GM12878 (cell line): ENCODE results near the gene ADGRG4. TPM values are rescaled to one million over a fixed set of nuclear protein-coding genes. Genes with fewer than 3 reads are reported as not detected.

Experiments used
- ATAC-seq: fragments of 200-7000 bp; cut with Tn5 transposase; 3 replicates; pipeline ENCODE4 v1.9.1; 2020; ENCODE audit warnings: mild to moderate bottlenecking, moderate library complexity
- BruUV-seq: library from RNA; stranded (reverse); fragments of 400-500 nt; replicated peaks from 2 replicates; lab custom pipeline; 2021; lab: Mats Ljungman, UMichigan
- CTCF ChIA-PET: fragments of 300-600 bp; sonication (Branson Sonifier 250); formaldehyde crosslinking; extraction: SDS; loops from one replicate; lab custom pipeline; 2021; ENCODE audit warnings: inconsistent platforms; lab: Yijun Ruan, JAX
- POLR2A ChIA-PET: fragments of 350-600 bp; formaldehyde crosslinking; extraction: SDS; loops from one replicate; lab custom pipeline; 2021; ENCODE audit warnings: inconsistent platforms; lab: Charles Lee
- RAD21 ChIA-PET: fragments of 300-600 bp; sonication (Branson Sonifier 250); formaldehyde crosslinking; loops from one replicate; lab custom pipeline; 2023; ENCODE audit warnings: antibody characterized with exemption; ENCODE audit not compliant: unreplicated experiment; lab: Charles Lee
- SMC1A ChIA-PET: fragments of 300-600 bp; sonication (Branson Sonifier 250); formaldehyde crosslinking; loops from one replicate; lab custom pipeline; 2023; ENCODE audit not compliant: unreplicated experiment, uncharacterized antibody; lab: Charles Lee
- DNase-seq: peaks from one replicate; pipeline ENCODE4 v3.0.0-alpha.2; 2011; ENCODE audit warnings: low read depth, low spot score
- FAIRE-seq: peaks from 3 replicates; lab custom pipeline; 2011; peaks lifted over from hg19 to GRCh38; lab: Jason Lieb, UNC
- H2AFZ ChIP-seq: 2 replicates; pipeline ENCODE4 v1.6.0; 2011; ENCODE audit warnings: low read depth, low read length, control low read depth; ENCODE audit not compliant: control insufficient read depth
- H3K27ac ChIP-seq: 2 replicates; pipeline ENCODE4 v1.5.1; 2011; ENCODE audit warnings: control low read depth; ENCODE audit not compliant: control insufficient read depth, insufficient read depth
- H3K27me3 ChIP-seq, 2 experiments: replicated peaks in 1 of 2; 2 replicates each; pipeline versions ENCODE4 v1.6.0 to v1.6.1; 2011; ENCODE audit warnings: low read length in 1 of 2; ENCODE audit not compliant: control insufficient read depth in 2 of 2, insufficient read depth in 2 of 2
- H3K36me3 ChIP-seq, 2 experiments: 2 replicates each; pipeline ENCODE4 v1.5.1; 2011; ENCODE audit warnings: low read length in 1 of 2; ENCODE audit not compliant: control insufficient read depth in 2 of 2, insufficient read depth in 2 of 2
- H3K4me1 ChIP-seq: 2 replicates; pipeline ENCODE4 v1.6.1; 2011; ENCODE audit warnings: mild to moderate bottlenecking, low read length, moderate library complexity, mixed read lengths; ENCODE audit not compliant: control insufficient read depth, insufficient read depth
- H3K4me2 ChIP-seq: 2 replicates; pipeline ENCODE4 v1.6.0; 2011; ENCODE audit warnings: control low read depth; ENCODE audit not compliant: control insufficient read depth, insufficient read depth
- H3K4me3 ChIP-seq: fragments of 200-600 bp; sonication (generic); 2 replicates; pipeline ENCODE4 v1.5.1; 2016
- H3K79me2 ChIP-seq: 2 replicates; pipeline ENCODE4 v1.6.0; 2011; ENCODE audit warnings: low read length; ENCODE audit not compliant: control insufficient read depth, insufficient read depth
- H3K9ac ChIP-seq: 2 replicates; pipeline ENCODE4 v1.8.0; 2011; ENCODE audit warnings: low read length, control low read depth, mixed read lengths; ENCODE audit not compliant: control insufficient read depth, insufficient read depth
- H3K9me3 ChIP-seq: replicated peaks from 3 replicates; pipeline ENCODE4 v1.5.1; 2011; ENCODE audit warnings: mild to moderate bottlenecking, low read length; ENCODE audit not compliant: control insufficient read depth, insufficient read depth
- H4K20me1 ChIP-seq: 2 replicates; pipeline ENCODE4 v1.6.0; 2011; ENCODE audit not compliant: control insufficient read depth, insufficient read depth
- CBX3 ChIP-seq: fragments of 200-600 bp; sonication (generic); IDR thresholded peaks from 2 replicates; pipeline ENCODE4 v1.6.1; 2016; ENCODE audit warnings: low read depth, borderline replicate concordance
- EED ChIP-seq: sonication (generic); IDR thresholded peaks from 2 replicates; pipeline ENCODE4 v1.6.1; 2016; ENCODE audit warnings: antibody characterized with exemption, low read depth
- MEF2B ChIP-seq: fragments of 450-650 bp; IDR thresholded peaks from 2 replicates; pipeline ENCODE4 v1.6.1; 2018; ENCODE audit warnings: mild to moderate bottlenecking, moderate library complexity; ENCODE audit not compliant: partially characterized antibody, poor library complexity, severe bottlenecking
- POLR2AphosphoS2 ChIP-seq: IDR thresholded peaks from 2 replicates; pipeline ENCODE4 v1.6.1; 2011; ENCODE audit warnings: low read depth, mild to moderate bottlenecking, low read length, improper control_type of control experiment, moderate library complexity
- POU2F2 ChIP-seq: IDR thresholded peaks from 3 replicates; pipeline ENCODE4 v1.6.1; 2011; ENCODE audit warnings: low read depth, mild to moderate bottlenecking, low read length, borderline replicate concordance
- SMARCA5 ChIP-seq: fragments of 450-650 bp; IDR thresholded peaks from 2 replicates; pipeline ENCODE4 v1.6.1; 2017; ENCODE audit warnings: mild to moderate bottlenecking
- SPI1 ChIP-seq: IDR thresholded peaks from 2 replicates; pipeline ENCODE4 v1.6.1; 2011; ENCODE audit warnings: low read depth, mild to moderate bottlenecking, low read length, moderate library complexity, borderline replicate concordance; ENCODE audit not compliant: insufficient read depth
- TCF7 ChIP-seq: IDR thresholded peaks from 2 replicates; pipeline ENCODE4 v1.6.1; 2014; ENCODE audit warnings: antibody characterized with exemption, borderline replicate concordance
- ZNF687 ChIP-seq: fragments of 450-650 bp; IDR thresholded peaks from 2 replicates; pipeline ENCODE4 v1.6.1; 2017; ENCODE audit warnings: mild to moderate bottlenecking, moderate library complexity
- ZZZ3 ChIP-seq: IDR thresholded peaks from 2 replicates; pipeline ENCODE4 v1.6.1; 2011; ENCODE audit warnings: low read depth; ENCODE audit not compliant: control insufficient read depth, insufficient read length
- WGBS: methylation state at CpG from one replicate; pipeline ENCODE4 v1.1.6; 2016; ENCODE audit warnings: low lambda C conversion rate; ENCODE audit not compliant: insufficient replicate concordance, insufficient coverage; ENCODE audit errors: missing lambda C conversion rate; 5-methylcytosine and 5-hydroxymethylcytosine counted together
- in situ Hi-C: fragments of 300-500 bp; cut with MboI; formaldehyde crosslinking; loops from 9 replicates; pipeline ENCODE4 v1.14.3; 2018; ENCODE audit warnings: mixed read lengths
- intact Hi-C: fragments of 100-400 bp; cut with micrococcal nuclease; formaldehyde crosslinking; loops from one replicate; pipeline ENCODE4 v1.14.2; 2022; ENCODE audit not compliant: unreplicated experiment
- polyA plus RNA-seq, 11 experiments: library from polyadenylated mRNA; depleted of rRNA in 4 of 11; unstranded in 6 of 11; stranded (reverse) in 5 of 11; fragments of >200 nt; fragmentation: Nextera tagmentation in 4 of 11; fragmentation: Illumina TruSeq in 1 of 11; extraction: Ambion mirVana in 4 of 11; extraction: Trizol in 1 of 11; gene quantifications; 1 replicate in 1 of 11; 2 replicates in 10 of 11; pipeline versions ENCODE4 v1.2.1 to v1.2.3, GENCODE V29; 2011 to 2016; ENCODE audit warnings: inconsistent platforms in 2 of 11, missing spikeins in 2 of 11, low read depth in 1 of 11
- total RNA-seq, 4 experiments: library from RNA; depleted of rRNA in 3 of 4; stranded (reverse); fragments of >200 nt in 3 of 4; fragmentation: Illumina TruSeq in 1 of 4; extraction: Trizol in 1 of 4; gene quantifications; 2 replicates each; pipeline versions ENCODE4 v1.2.1 to v1.2.3, GENCODE V29; 2013 to 2021
- TF ChIP-seq, protein P1 (sequence below): fragments of 150-350 bp; IDR thresholded peaks from 2 replicates; pipeline ENCODE4 v1.6.1; 2014; ENCODE audit warnings: mild to moderate bottlenecking, low read depth, low read length

Gene ADGRG4
- total and polyA plus RNA-seq, 10 of the 15 experiments (the other 5 are each of a cell fraction or from before 2014, with no cell fraction given) = not detected

GRCh38 chrX:136255541-136255940 lies 45.2 kb upstream of the ADGRG4 start:
- Histone ChIP-seq H4K20me1 (no peaks in the 10 kb centered on the region), H3K27me3 (no peaks in the 10 kb centered on the region), H3K36me3 (no peaks in the 10 kb centered on the region), H3K4me1 (no peaks in the 10 kb centered on the region), H3K79me2 (peaks cover under 1% of the 10 kb centered on the region; the same call in 1 of the 2 replicates), H2AFZ (no peak overlapping the region), H3K27ac (no peak overlapping the region), H3K4me3 (no peak overlapping the region), H3K9ac (no peak overlapping the region), H3K4me2 (no peak overlapping the region), H3K9me3 (no peaks in the 10 kb centered on the region)
- in situ Hi-C loops (no loop called here), intact Hi-C loops (no loop called here)
- CTCF ChIA-PET = interaction anchor here (1.1 kb wide), 1 partner anchor 16 kb away, joined by 5 read pairs; no protein-coding TSS in a partner anchor
- POLR2A ChIA-PET = no interaction called here
- TF ChIP-seq ZNF687 (no peak), CBX3 (no peak), MEF2B (no peak), EED (no peak), ZZZ3 (no peak), SMARCA5 (no peak), SPI1 (no peak), POLR2AphosphoS2 (no peak), TCF7 (no peak), POU2F2 (no peak)
- TF ChIP-seq, protein P1, sequence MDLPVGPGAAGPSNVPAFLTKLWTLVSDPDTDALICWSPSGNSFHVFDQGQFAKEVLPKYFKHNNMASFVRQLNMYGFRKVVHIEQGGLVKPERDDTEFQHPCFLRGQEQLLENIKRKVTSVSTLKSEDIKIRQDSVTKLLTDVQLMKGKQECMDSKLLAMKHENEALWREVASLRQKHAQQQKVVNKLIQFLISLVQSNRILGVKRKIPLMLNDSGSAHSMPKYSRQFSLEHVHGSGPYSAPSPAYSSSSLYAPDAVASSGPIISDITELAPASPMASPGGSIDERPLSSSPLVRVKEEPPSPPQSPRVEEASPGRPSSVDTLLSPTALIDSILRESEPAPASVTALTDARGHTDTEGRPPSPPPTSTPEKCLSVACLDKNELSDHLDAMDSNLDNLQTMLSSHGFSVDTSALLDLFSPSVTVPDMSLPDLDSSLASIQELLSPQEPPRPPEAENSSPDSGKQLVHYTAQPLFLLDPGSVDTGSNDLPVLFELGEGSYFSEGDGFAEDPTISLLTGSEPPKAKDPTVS = no peak
- no peak for DNase-seq
- ATAC-seq = no peak
- no peak for FAIRE-seq
- RAD21 ChIA-PET = interaction anchor here (1.2 kb wide), 1 partner anchor 27 kb away, joined by 3 read pairs; no protein-coding TSS in a partner anchor
- WGBS = 3% methylated on average over 5 of the region's 5 CpGs
- BruUV-seq = no TSS peak
- SMC1A ChIA-PET = interaction anchor here (1.0 to 1.5 kb wide), 4 partner anchors 11 to 227 kb away, joined by 3 to 4 read pairs (median 4); no protein-coding TSS in a partner anchor
